GM19452 (cell line): ENCODE data around the gene ATM.
"Not testable (repeated sequence)": the region's sequence is repeated elsewhere in the genome, so short reads cannot be mapped to it uniquely, and the experiment has no call there.

ENCODE experiments used
- ATAC-seq: cut with Tn5 transposase; IDR thresholded peaks from one replicate; pipeline ENCODE4 v1.9.1; 2021; ENCODE audit not compliant: unreplicated experiment

Gene ATM

GRCh38 chr11:108351468-108351867, 128.6 kb downstream of the ATM start:
- no peak for ATAC-seq

DNA sequence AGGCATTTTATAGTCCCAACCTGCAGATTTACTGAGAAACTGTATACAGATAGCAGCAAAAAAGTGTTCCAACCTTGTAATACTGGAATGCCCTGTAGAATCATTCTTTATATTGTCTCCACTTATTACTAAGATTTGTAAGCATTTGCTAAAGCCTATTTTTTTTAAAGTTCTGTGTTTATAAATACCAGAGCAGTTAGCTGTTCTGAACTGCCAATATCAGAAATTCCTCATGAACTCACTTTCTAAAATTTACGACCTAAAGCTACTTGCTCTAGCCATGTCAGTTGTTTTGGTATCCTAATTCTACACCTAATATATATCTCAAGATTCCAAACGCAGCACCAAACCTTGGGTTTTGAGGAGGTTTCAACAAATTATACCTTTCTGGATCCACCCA, 141.3 kb downstream of the ATM start:
- ATAC-seq: no peak

DNA sequence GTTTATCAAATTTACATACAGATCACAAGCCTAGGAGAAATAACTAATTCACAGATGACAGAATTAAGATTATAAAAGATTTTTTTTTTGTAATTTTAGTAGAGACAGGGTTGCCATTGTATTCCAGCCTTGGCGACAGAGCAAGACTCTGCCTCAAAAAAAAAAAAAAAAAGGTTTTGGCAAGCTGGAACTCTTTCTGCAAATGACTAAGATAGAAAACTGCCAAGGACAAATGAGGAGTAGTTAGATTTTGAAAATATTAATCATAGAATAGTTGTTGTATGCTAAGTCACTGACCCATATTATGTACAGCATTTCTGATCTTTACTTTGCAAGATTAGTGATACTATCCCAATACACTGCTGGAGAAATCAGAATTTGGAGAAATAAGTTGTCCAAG, 145.3 kb downstream of the ATM start:
- ATAC-seq: no peak

GRCh38 chr11:108369064-108369463, 146.2 kb downstream of the ATM start:
- no peak for ATAC-seq

DNA sequence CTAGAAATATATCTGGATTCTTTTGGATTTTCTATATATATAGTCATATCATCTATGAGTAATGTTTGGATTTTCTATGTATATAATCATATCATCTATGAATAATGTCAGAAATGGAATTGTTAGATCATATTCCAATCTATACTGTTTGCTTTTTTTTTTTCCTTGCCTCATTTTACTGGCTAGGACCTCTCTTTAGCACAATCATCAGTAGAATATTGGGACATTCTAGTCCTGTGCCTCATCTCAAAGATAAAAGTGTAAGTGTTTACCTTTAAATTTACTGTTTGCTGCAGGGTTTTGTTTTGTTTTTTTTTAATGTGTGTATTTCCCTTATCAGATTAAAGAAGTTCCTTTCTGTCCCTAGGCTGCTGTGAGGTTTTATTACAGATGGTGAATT, 147.4 kb downstream of the ATM start:
- no peak for ATAC-seq

DNA sequence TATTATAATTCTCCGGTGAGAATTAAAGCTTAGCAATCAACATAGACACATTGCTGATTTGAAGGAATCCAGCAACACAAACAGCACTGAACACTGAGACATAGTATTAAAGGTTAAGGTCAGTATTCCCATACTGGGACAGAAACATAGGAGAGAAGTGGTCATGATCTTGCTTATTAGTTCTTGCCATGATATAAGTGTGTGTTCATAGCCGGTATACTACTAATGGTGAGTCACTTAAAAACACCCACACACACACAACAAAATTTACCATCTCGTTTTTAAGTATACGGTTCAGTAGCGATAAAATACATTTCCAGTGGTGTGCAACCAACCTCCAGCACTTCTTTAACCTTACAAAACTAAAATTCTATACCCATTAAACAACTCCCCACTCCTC, 148.1 kb downstream of the ATM start:
- ATAC-seq: no peak

DNA sequence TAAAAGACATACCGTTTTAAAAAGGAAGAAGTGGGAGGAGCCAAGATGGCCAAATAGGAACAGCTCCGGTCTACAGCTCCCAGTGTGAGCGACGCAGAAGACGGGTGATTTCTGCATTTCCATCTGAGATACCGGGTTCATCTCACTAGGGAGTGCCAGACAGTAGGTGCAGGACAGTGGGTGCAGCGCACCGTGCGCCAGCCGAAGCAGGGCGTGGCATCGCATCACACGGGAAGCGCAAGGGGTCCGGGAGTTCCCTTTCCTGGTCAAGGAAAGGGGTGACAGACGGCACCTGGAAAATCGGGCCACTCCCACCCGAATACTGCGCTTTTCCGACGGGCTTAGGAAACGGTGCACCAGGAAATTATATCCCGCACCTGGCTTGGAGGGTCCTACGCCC, 150.6 kb downstream of the ATM start:
- ATAC-seq: not testable (repeated sequence)

DNA sequence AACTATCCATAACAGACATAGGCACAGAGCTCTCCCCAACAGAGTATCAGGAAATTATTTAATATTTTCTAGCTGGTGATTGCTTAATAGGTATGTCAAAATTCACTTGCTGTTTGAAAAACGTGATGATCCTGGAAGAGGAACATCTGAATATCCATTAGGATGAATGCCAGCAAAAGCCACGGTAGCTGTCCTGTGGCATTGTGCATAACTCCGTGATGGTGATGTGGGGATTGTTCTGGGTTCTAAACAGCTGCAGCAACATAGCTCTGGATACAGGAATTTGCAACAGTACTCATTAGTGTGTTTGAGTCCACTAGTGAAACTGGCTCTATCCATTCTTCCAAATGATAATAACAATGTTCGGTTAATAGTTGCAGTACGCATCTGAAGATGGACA, 165.7 kb downstream of the ATM start:
- no peak for ATAC-seq

GRCh38 chr11:108392353-108392752, 169.5 kb downstream of the ATM start:
- no peak for ATAC-seq

DNA sequence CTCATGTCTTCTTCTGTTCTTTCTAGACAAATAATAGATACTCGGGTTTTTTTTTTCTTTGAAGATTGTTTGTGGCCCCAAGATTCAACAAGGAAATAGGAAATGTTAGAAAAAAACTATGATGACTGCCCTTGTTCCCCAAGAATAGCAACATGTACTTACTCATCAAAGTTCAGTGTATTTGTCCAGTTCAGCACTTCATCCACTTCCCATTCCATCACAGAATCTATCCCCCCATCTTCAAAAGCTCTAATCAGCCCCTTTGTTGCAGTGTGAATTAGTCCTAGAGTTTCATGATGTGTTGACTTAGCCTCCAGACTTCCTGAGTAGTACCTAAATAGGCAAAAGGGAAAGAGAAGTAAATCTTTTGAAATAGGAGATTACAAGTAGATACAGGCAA, 170.2 kb downstream of the ATM start:
- ATAC-seq: no peak

GRCh38 chr11:108394744-108395284, 171.9 kb downstream of the ATM start:
- no peak for ATAC-seq

- not testable (repeated sequence) for ATAC-seq
These were observed 173.8 kb downstream of the ATM start for GRCh38 chr11:108396672-108397071.

GRCh38 chr11:108398439-108398838, 175.6 kb downstream of the ATM start:
- ATAC-seq: no peak

- ATAC-seq: no peak
These were observed 179.4 kb downstream of the ATM start for GRCh38 chr11:108402241-108402640.

DNA sequence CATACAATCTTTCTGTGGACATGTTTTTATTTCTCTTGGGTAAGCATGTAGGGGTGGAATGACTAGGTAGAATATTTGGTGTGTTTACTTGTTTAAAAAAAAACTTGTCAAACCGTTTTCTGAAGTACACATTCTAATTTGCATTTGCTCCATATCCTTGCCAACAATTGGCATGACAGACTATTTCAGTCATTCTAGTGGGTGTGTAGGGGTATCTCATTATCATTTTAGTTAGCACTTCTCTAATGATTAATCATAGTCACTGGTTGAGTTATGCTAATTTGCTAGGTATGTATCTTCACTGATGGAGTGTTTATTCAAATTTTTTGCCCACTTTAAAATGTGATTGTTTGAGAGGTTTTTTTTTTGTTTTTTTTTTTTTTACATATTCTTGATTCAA, 180.2 kb downstream of the ATM start:
- ATAC-seq: no peak

- ATAC-seq: no peak
These were observed 182.8 kb downstream of the ATM start for GRCh38 chr11:108405706-108406105.

DNA sequence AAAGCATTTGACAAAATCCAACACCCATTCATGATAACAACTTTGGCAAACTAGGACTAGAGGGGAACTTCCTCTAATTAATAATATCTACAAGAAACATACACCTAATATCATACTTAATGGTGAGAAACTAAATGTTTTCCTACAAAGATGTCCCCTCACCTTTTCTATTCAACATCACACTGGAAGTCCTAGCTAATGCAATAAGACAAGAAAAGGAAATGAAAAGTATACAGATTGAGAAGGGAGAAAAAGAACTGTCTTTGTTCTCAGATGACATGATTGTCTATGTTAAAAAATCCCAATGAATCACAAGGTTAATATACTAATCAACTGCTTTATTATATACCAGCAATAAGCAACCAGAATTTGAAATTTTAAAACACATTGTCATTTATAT, 192.1 kb downstream of the ATM start:
- ATAC-seq: no peak

DNA sequence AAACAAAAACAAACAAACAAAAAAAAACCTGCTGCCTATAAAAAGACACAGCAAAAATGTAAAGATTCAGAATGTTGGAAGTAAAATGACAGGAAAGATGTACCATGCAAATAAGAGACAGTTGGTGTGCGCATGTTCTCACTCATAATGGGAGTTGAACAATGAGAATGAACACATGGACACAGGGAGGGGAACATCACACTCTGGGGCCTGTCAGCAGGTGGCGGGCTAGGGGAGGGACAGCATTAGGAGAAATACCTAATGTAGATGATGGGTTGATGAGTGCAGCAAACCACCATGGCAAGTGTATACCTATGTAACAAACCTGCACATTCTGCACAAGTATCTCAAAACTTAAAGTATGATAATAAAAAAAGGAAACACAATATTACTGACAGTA, 194.7 kb downstream of the ATM start:
- not testable (repeated sequence) for ATAC-seq
